ENCODE measurements around the gene C19orf67.

Gene C19orf67

DNA sequence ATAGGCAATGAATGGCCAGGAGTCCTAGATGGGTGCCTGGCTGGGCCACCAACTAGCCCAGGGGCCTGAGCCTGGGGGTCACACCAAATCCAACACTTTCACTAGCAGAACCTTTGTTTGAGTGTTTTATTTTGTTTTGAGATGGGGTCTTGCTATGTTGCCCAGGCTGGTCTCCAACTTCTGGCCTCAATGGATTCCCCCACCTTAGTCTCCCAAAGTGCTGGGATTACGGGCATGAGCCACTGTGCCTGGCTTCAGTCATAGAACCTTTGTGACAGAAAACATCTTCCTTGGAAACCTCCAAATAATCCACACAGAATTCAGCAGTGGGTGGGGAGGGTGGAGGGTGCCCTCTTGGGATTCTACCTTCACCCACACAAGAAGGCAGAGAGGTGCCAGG, 25.9 kb upstream of the C19orf67 start:
- no peak overlapping the region for H3K4me3 ChIP-seq (ENCODE audit: low read length)
- DNase-seq (ENCODE audit: low read depth) = no peak
- TF ChIP-seq, protein P1, sequence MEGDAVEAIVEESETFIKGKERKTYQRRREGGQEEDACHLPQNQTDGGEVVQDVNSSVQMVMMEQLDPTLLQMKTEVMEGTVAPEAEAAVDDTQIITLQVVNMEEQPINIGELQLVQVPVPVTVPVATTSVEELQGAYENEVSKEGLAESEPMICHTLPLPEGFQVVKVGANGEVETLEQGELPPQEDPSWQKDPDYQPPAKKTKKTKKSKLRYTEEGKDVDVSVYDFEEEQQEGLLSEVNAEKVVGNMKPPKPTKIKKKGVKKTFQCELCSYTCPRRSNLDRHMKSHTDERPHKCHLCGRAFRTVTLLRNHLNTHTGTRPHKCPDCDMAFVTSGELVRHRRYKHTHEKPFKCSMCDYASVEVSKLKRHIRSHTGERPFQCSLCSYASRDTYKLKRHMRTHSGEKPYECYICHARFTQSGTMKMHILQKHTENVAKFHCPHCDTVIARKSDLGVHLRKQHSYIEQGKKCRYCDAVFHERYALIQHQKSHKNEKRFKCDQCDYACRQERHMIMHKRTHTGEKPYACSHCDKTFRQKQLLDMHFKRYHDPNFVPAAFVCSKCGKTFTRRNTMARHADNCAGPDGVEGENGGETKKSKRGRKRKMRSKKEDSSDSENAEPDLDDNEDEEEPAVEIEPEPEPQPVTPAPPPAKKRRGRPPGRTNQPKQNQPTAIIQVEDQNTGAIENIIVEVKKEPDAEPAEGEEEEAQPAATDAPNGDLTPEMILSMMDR (conservative IDR thresholded peaks at IDR 0.05; ENCODE audit: low read depth, low read length) = no peak

DNA sequence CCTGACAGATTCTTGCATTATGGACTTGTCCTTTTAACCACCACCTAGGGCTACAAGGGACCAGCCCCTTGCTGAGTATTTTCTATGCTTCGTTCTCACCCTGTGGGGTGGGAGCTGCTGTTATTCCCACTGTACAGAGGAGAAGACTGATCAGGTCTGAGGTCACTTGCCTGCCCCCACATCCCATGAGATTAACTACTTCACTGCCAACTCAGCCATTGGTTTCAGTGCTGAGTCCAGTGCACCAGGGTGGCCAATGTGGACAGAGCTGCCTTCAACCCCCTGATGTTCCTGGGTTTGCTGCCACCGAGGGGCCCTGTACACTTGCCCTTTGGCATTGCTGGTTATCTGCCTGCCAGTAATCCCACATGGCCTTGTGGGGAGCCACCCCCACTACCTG, 25.1 kb upstream of the C19orf67 start:
- TF ChIP-seq, protein P1 (conservative IDR thresholded peaks at IDR 0.05; ENCODE audit: low read depth, low read length) = no peak
- H3K4me3 ChIP-seq (ENCODE audit: low read length) = no peak overlapping the region
- DNase-seq (ENCODE audit: low read depth) = no peak

DNA sequence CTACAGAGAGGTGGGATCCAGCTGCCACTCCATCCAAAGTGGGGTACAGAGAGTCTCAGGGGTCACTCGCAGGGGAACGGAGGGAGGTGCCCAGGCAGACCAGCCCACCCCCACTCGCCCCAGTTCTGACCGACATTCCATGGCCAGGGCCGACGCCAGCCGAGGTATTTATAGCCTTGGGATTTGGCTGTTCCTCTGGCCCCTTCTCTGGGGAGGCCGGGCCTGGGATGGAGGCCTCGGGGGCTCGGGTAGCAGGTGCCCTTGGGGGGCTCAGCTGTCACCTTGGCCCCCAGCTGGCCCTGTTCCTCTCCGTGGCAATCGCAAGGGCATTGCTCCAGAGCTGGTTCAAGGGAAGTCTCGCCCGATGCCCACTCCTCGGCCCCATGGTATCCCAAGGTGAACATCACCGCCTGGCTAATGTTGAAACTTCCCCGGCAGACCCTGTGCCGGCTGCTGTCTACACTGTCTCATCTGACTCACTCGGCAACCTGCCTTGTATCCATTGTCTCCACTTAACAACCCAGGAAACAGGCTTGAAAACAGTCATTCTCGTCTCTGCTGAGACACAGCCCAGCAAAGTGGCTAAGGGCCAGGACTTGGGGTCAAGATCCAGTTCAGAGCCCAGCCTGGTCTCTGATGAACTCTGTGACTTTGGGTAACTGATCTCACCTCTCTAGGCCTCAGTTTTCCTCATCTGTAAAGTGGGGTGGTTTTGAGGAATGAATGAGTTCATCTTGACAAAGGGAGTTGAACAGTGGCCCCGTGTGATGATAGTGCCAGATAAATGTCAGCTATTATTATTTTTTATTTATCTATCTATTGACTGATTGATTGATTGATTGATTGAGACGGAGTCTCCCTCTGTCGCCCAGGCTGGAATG, 22.2 kb upstream of the C19orf67 start:
- TF ChIP-seq, protein P1 (conservative IDR thresholded peaks at IDR 0.05; ENCODE audit: low read depth, low read length) = no peak
- DNase-seq (ENCODE audit: low read depth) = no peak
- no peak overlapping the region for H3K4me3 ChIP-seq (ENCODE audit: low read length)

GRCh38 chr19:14106840-14107239, 21.3 kb upstream of the C19orf67 start:
- no peak for DNase-seq (ENCODE audit: low read depth)
- TF ChIP-seq, protein P1 (conservative IDR thresholded peaks at IDR 0.05; ENCODE audit: low read depth, low read length) = no peak
- no peak overlapping the region for H3K4me3 ChIP-seq (ENCODE audit: low read length)

- TF ChIP-seq, protein P1 (conservative IDR thresholded peaks at IDR 0.05; ENCODE audit: low read depth, low read length) = no peak
- H3K4me3 ChIP-seq (ENCODE audit: low read length) = no peak overlapping the region
- DNase-seq (ENCODE audit: low read depth) = no peak
Observed at GRCh38 chr19:14105680-14106079, 20.1 kb upstream of the C19orf67 start.

GRCh38 chr19:14103310-14103709, 17.7 kb upstream of the C19orf67 start:
- H3K4me3 ChIP-seq (ENCODE audit: low read length) = no peak overlapping the region
- TF ChIP-seq, protein P1 (conservative IDR thresholded peaks at IDR 0.05; ENCODE audit: low read depth, low read length) = no peak
- DNase-seq (ENCODE audit: low read depth) = no peak

DNA sequence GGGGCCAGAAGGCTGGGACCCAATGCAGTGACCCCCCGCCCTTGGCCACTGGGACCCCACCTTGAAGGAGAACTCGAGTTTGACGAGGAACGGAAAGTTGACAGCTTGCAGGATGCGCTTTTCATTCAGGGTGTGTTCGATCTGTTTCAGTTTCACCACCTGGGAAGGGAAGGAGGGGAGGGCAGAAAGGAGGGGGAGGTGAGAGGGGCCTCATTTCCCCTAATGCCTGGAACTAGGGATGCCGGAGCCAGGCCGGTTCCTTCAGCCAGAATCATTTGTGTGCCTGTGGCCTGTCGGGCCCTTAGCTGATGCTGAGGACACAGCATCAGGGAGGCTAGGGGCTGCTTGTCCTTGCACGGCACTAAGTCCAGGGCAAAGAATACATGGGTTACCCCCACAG, 17.2 kb upstream of the C19orf67 start:
- no peak overlapping the region for H3K4me3 ChIP-seq (ENCODE audit: low read length)
- TF ChIP-seq, protein P1 (conservative IDR thresholded peaks at IDR 0.05; ENCODE audit: low read depth, low read length) = no peak
- DNase-seq (ENCODE audit: low read depth) = no peak
